Cardiac ventricle fibroblast (primary cell): ENCODE data around the gene GTPBP1. TPM values are rescaled to one million over a fixed set of nuclear protein-coding genes. Genes with fewer than 3 reads are reported as not detected.

Experiments
- total RNA-seq: library from RNA; depleted of rRNA; stranded (reverse); fragments of >200 nt; gene quantifications from 2 replicates; pipeline ENCODE4 v1.2.3, GENCODE V29; 2015

GTPBP1 gene
- 18.9 and 25.2 TPM in 2 replicates for total RNA-seq

DNA sequence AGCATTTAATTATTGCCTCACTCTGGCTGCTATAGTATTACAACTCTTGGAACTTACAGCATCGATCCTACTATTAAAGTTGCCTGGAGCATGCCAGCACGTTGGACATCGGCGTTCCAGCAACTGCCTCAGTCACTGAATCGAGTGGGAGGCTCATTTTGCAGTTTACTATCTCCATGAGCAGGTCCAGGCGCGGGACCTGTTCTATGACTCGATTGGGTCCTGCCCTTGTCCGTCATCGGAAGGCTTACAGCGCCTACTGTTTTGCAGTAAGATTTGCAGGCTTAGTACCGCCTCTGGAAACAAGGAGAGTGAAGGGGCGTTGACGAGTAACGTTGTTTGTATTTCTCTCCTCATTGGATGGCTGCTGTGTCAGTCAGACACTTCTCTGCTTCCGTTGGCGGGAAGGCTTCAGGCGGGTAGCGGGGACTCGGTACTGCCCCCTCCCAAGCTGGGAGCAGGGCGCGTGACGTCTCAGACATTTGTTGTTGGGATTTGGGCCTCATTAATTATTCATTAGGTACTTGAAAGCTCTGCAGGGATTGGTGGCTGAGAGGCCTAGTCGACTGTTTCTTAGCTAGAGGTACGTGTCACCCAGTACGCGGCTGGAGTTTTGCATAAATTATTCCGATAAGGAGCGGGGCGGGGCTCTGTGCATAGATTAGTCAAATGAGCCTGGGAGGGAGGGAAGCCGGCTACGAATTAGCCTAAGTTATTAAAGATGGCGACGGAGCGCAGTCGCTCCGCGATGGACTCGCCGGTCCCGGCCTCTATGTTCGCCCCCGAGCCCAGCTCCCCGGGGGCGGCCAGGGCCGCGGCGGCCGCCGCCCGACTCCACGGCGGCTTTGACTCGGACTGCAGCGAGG is at the start of gene GTPBP1:
GTPBP1 (plus strand) TSS at position 710 of the 866 bp plus-strand sequence; CDS start at position 722, 12 bp downstream.

DNA sequence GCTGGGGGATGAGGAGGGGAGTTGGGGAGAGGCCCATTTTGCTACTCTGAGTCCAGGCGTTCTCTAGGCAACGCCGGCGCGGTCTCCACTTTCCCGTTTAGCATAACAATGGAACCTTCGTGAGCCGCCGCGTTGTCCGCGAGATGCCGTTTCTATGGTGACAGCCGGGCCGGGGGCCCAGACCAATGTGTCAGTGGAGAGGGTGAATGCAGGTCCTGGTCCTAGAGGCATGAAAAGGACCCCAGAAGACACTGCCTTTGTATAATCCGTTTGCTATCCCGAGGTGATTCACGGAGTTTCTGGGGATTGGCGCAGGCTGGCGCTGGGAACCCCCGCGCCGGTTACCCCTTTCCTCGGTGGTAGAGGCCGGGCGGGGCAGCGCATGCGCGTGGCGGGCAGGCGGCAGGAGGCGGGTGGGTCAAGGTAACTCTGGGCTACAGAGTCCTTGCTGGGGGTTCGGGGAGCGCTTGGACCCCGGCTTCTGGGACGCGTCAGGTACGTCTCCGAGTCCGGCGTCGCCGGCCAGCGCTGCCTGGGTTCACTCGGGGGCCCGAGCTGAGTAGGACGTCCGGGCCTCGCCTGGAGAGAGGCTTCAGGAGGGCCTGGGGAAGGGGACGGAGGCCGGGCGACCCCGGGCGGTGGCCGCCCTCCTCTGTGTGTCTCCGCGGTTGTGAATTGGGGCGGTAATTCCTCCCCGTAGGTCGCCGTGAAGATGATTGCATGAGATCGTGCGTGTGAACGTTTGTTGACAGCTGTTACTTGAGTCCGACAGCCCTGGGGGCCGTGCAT is 49.3 kb upstream of the GTPBP1 start, which contains the start of the genes CBY1 and FAM227A:
CBY1 (plus strand) TSS at position 383 of the 789 bp plus-strand sequence. CDS start 11,417 bp downstream, outside the sequence.
FAM227A (minus strand) TSS at position 137 of the 789 bp plus-strand sequence. CDS start 6,224 bp downstream, outside the sequence.

DNA sequence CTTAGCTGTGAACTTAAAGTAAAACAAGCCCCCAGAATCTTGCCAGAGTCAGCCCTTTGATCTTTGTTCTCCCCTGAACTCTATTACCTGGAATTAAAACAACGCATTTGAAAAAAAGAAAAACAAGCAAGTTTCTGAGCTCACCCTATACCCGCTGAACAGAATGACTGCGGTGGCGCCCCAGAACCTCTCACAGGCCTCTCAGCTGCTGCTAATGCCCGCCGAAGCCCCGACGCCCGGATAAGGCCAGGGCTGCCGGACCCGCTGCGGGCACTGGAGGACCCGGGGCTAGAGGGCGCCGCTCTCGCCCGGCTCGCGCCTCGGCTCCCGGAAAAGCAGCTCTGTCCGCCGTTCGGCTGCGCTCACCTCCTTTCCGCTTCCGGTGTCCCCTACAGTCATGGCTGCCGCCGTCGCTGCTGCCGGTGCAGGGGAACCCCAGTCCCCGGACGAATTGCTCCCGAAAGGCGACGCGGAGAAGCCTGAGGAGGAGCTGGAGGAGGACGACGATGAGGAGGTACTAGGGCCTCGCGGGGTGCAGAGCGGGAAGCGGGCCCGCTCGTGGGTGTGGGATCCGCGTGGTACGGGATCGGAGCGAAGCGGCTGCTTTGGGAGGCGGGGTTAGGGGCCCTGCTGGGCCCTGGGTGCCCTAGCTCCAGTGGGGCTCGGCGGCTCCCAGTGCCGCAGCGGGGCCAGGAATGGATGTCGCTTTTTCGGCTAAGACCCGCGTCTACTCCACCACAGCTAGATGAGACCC is 24.0 kb upstream of the GTPBP1 start, which contains the start of gene TOMM22:
TOMM22 (plus strand) TSS at position 376 of the 754 bp plus-strand sequence; CDS start at position 398, 22 bp downstream.

DNA sequence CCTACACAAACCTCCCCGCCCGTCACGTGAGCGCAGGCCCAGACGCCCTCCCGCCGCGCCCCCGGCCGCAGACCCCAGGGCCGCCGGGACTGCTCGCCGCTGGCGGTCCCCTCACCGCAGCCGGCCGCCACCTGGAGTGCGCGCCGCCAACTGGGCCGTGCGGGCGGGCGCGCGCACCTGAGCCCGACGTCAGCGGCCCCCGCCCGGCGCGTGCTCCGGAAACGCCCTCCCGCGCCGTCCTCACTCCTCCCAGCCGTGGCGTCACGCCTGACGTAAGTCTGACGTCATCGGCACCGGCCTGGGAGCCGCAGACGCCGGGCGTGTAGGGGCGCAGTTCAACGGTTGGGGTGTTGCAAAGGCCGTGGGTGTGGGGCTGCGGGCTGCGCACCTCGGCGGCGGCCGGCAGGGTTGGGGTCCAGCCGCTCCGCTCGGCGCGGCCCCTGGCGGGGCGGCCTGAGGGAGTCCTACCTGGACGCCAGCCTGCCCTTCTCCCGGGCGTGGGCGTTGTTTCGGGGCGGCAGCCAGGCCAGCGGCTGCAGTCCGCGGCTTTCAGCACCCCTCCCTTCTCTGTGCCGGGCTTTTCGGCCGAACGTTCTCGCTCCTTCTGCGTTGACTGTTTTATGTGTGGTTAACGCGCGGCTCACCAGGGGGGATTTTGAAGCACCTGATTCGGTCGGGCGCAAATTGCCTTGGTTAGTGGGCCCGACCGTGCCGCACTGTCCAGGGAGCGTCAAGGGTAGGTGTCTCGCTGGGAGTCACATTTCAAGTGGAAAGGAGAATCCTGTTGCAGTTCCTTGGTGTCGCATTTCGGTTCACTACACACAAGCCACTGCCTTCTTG is 4.7 kb upstream of the GTPBP1 start, which contains the start of gene JOSD1:
JOSD1 (minus strand) TSS at position 155 of the 840 bp plus-strand sequence. CDS start 956 bp downstream, outside the sequence.

DNA sequence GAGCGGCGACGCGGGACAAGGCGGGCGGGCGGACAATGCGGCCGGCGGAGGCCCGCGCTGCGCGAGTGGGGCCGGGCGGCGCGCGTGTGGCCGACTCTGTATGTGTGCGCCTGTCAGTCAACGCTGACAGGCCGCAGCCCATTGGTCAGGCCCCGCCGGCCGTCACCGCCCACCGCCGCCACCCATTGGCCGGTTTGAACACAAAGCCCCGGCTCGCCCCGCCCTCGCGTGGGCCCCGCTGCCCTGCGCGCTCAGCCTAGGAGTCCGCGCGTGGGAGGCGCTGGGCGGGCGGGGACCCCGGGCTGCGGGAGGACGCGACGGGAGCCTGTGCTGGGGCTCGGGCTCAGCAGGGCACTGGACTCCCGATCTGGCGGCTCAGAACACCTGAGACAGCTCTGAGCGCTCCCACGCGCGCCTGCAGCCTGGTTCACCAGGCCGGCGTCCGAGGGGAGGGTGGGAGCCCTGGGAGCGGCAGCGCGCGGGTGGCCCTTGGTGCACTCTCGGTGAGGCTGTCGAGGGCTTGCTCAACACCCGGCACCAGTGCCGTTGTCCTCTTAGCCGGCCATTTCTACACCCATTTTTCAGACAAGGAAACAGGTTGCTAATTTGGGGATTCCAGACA is 50.3 kb downstream of the GTPBP1 start, which contains the start of gene SUN2:
SUN2 (minus strand) TSS at position 88 of the 622 bp plus-strand sequence. CDS start 3,370 bp downstream, outside the sequence.

Other genes starting within 250 kb of the GTPBP1 start
- 92.5 and 107 TPM in 2 replicates for gene KDELR3, start 237.8 kb upstream of the GTPBP1 start, total RNA-seq
- gene DDX17, start 199.6 kb upstream of the GTPBP1 start, total RNA-seq = 200 and 208 TPM in 2 replicates
- gene DMC1, start 135.8 kb upstream of the GTPBP1 start, total RNA-seq = 0.06 and 0.10 TPM in 2 replicates
- 0.15 and 0.37 TPM in 2 replicates for gene FAM227A, start 49.6 kb upstream of the GTPBP1 start, total RNA-seq
- gene CBY1, start 49.3 kb upstream of the GTPBP1 start, total RNA-seq = 24.0 and 33.6 TPM in 2 replicates
- gene TOMM22, start 24.0 kb upstream of the GTPBP1 start, total RNA-seq = 30.9 and 39.4 TPM in 2 replicates
- gene JOSD1, start 5.0 kb upstream of the GTPBP1 start, total RNA-seq = 43.0 and 64.1 TPM in 2 replicates
- gene SUN2, start 50.1 kb downstream of the GTPBP1 start, total RNA-seq = 86.7 and 101 TPM in 2 replicates
- 13.7 and 16.8 TPM in 2 replicates for gene DNAL4, start 88.2 kb downstream of the GTPBP1 start, total RNA-seq
- gene NPTXR, start 138.1 kb downstream of the GTPBP1 start, total RNA-seq = 5.4 and 6.7 TPM in 2 replicates
- 71.0 and 75.3 TPM in 2 replicates for gene CBX6, start 166.3 kb downstream of the GTPBP1 start, total RNA-seq